ENCODE results near the gene LHX5.

The LHX5 gene

DNA sequence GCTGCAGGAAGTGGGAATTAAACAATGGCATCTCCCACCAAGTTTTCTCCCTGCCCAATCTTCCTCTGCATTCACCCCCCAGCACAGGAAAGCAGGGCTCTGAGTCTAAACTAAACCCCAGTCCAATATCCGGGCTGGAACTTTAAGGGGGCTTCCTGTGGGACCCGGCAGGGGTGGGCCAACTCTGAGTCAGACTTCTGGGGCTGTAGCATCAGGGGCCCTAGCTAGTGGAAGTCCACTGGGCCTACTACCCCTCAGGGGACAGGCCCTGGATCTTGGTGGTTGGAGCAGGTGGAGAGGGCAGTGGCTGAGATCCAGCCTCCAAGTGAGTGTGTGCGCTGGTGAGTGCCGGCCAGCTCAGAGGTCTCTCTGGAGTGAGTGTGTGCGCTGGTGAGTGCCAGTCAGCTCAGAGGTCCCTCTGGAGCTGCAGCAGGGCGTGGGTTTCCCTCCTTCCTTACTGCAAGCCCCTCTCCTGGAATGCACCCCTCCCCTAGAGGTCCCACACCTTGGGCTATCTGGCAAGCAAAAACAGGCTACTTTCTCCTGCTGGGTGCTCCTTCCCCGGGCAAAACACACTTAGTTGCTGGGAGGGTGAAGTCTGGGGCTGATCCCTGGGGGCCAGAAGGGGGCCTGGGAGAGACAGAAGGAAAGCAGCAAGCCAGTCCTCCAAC, 5.6 kb upstream of the LHX5 start:
- no peak for DNase-seq

DNA sequence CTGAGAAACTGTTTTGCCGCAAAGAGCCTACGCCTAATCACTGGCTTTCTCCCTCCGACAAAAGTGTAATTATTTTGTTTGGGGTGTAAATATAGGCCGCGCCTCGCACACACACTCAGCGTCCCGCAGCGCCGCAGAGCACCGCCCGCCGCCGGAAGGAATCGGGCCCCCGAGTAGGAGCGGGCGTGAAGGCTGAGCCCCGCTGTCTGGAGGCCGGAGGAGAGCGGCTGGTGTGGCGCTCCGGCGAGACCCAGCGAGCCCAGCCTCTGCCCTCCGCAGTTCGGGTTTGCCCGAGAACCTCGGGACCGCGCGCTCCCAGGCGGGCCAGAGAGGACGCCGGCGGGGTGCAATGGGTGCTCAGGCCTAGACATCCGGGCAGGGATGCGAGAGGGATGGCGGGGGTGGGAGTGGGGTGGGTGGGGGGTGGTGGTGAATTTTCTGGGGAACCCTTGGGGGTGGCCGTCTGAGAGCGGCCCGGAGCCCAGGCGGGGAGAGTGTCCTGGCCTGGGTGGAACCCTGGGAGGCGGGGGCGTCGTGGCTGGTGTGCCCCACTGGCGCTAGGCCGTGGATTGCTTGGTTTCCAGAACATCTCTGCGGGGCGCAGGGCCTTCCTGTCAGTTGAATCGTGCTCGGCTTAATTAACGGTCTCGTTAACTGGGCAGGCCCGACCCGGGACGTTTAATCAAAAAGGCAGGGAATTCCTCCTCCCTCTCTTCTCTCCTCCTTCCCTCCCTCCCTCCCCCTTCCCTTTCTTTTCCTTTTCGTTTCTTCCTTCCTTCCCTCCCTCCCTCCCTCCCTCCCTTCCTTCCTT, 4.7 kb upstream of the LHX5 start:
- DNase-seq = no peak

DNA sequence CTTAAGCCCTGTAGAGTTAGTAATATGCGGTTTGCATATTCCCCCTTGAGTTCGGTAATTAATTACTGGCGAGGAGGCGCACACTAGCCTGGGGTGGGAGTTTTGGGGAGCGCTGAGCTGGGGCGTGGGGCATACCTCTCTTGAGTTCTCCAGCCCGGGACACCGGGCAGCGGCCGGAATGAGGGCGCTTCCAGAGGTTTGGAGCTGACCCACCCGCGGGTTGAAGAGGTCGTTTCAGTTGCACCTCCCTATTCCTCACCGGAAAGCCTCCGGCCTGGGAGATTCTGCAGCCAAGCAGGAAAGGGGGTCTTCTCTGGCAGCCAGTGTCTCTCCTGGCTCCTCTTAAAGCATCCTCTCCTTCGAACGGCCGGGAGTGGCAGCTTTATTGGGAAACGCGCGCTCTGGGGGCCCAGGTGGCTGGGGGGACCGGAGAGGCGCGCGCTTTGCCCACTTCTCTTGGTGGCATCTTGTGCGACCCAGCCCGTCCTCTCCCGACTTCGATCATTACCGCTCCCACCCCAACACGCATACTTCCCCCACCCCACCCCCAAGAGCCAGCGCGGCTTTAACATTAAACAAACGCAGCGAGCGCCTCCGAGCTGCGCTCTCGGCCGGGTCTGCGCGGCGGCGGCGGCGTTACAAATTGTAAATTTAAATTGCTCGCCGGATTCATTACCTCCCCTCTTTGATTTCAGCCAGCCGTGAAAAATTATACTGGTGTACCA, 3.9 kb upstream of the LHX5 start:
- no peak for DNase-seq

DNA sequence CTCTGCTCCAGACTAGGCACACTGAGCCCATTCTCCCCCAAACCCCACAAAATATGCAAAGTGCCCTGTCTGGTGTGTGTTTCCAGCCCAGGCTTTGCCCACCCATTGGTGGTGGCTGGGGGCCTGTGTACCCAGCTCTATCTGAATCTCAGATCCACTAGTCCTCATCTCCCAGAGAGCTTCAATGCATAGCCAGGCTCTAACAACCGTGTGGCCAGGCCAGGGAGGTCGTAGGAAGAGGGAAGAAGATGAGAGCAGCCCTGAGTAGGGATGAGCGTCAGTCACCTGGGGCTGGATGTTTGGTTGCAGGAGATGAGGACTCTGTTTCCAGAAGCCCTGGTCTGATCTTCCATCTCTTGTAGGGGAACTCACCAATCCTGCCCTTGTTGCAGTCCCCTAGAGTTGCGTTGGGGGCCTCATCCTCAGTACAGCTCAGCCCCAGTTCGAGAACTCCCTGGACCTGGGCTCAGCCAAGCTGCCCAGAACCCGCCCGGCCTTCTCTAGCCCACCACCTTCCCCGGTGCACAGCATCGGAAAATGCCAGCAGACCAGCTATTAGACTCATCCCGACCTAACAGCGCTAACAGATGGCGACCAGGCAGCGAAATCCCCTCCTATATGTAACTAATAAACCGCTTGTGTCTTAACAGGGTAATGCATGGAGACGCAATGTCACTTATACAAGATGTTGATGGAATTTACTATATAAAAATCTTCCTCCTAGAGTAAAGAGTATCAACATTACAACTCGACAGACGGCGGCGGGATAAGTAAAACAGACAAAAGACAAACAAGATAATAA, 3.2 kb upstream of the LHX5 start:
- DNase-seq = no peak

DNA sequence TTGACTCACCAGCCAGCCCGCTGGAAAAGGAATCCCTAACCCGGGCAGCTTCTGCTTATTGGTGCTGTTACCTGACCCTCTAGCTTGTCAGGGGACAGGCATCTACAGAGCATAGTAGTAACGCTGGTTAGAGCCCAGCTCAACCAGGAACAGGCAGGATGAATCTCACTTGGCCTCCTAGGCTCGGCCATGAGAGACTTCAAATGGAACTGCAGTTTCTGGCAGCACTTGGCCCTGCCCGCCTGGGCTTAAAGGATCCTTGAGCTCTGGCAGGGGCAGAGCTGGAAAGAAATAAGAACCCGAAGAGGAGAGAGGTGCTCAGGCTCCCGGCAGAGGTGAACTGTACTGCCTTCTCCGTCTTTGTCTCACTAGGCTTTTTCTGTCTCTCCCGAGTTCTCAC, 2.3 kb upstream of the LHX5 start:
- DNase-seq = no peak

DNA sequence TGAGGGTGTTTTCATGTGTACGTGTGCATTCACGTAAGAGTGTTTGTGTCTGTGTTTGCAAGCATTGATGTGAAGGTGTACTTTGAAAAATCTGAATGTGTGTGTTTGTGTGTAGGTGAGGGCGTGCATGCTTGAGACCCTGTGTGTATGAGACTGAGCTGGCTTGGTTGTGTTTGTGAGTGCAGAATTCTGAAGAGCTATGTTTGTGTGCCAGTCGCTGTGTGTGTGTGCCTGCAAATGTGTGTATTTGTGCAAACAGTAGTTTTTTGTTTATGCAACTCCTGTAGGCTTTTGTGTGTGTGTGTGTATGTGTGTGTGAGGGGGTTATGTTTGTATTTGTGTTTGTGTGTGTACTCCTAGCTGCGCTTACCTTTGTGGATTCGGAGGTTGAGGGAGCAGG, 1.7 kb upstream of the LHX5 start:
- no peak for DNase-seq

DNA sequence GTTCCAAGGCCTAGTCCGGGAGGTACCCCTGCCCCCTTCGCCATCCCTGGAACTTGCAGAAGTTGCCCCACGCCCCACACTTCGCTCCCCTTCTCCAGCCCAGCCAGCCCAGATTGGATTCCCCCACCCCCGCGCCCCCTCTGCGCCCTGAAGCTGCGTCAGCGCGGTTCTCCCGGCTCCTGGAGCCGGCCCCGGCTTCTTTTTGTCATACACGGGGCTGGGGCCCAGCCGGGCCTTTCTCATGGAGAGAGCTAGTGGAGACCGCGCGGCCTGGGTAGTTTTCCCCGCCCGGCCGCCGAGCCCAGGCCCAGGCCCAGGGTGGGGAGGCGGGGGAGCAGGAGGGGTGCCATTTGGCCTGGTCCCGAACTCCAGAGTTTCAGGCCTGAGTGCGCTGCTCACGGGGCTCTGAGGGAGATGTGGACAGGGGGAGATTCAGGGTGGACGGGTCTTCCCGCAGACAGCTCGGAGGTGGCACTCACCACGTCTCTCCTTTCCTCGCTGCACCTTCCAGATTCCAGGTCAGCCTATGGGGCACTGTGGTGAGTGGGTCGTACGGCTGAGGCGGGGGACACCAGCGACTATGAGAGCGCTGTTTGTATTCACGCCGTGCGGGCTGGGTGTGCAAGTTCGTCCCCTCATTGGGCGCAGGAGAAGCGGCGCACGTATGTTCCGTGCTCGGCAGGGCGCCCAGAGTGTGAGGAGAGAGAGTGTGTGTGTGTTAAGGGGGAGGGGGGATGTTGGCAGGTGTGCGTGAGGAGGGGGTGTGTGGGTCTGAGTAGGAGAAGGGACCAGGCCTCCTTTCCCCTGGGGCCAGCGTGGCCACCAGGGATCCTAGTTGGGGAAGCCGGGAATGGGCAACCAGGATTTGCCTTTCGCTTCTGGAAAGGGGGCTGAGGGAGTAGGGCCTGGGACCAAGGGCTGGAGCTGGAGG, 785 bp upstream of the LHX5 start:
- no peak for DNase-seq

DNA sequence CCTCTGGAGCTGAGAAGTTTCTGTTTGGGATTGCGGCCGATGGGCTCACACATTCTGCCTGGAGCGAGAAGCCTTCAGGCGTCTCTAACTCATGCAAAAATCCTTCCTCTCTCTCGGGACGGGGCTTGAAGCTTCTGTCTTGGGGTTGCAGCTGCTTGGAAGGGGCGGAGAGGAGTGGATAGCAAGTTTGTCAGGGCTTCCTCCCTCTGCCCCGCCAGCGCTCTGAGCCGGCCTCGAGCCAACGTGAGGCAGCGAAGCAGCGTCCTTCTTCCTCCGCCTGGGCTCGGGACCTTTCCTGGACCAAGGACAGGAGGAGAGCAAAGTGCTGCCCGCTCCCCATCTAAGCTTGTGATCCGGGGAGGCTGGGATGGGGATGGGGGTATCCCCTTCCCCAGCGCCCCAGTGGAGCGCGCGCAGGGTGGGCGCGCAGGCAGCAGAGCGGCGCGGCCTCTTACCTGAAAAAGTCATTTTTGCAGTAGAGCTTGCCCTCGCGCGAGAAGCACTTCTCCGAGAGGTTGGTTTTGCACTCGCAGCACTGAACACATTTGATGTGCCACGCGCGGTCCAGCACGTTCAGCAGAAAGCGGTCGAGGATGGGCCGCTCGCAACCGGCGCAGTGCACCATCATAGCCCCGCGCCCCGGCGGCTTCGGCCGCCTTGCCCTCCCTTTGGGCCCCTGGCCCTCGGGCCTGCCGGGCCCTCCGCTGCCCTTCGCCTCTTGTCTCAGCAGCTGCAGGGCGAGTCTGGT, 626 bp downstream of the LHX5 start:
- no peak for DNase-seq

DNA sequence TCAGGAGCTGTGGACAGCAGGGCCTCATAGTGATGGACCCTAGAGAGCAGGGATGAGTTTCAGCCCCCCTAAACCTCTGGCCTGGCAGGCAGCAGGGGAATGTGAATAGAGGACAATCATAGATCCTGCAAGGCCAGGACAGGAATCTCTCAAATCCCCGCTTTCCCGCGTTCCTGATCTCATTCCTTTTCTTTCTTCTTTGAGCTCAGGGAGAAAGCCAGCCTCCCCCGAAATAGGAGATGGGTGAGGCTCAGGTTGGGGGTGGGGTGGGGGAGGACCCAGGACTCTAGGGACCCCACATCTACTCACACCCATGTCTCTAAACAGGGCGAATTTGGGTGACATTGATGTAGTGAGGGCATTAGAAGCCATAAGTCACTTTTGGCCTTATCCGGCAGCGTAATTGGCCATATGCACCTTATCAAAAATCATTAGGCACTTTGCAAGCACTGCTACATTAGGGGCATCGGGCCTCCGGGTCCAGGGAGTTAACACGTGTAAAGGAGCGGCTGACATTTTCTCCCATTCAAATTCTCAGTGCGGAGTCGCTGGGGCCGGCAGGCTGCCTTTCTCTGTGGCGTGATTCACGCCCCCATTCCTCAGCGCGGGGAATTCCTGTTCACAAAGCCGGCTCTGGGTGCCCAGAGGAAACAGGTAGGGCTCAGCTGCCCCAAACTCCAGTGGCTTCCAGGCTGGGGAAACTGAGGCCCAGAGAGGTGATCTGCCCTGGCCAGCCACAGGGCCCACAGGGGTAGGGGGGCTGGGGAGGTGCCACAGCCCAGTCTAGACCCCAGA, 1.5 kb downstream of the LHX5 start:
- no peak for DNase-seq

DNA sequence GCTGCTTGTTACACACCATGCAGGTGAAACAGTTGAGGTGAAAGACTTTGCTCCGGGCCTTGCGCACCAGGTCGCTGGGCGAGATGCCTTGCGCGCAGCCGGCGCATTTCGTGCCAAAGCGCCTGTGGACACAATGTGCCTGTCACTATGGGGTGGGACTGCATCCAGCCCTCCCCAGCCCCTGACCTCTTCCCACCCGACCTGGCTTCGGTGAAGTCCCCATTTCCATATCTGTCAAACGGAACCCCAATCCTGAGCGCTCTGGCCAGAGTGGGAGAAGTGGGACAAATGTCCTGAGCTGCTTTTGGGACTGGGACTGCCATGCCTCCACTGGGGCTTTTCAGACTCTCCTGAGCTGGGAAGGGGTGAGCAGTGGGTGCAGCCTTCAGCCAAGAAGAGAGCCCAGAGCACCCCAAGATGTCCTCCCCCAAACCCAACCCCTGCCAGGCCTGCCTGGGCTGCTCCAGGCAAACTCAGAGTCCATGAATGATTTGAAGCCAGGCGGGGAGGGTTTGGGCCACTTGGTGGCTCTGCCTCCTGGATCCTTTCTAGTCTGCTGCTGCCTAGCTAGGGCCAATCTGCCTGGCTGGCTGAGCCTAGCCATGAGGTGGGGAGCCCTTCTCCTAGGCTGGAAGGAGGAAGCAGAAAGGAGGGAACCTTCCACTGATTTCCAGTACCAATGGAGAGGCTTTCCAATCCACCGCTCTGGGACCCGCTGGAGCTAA, 2.3 kb downstream of the LHX5 start:
- no peak for DNase-seq

DNA sequence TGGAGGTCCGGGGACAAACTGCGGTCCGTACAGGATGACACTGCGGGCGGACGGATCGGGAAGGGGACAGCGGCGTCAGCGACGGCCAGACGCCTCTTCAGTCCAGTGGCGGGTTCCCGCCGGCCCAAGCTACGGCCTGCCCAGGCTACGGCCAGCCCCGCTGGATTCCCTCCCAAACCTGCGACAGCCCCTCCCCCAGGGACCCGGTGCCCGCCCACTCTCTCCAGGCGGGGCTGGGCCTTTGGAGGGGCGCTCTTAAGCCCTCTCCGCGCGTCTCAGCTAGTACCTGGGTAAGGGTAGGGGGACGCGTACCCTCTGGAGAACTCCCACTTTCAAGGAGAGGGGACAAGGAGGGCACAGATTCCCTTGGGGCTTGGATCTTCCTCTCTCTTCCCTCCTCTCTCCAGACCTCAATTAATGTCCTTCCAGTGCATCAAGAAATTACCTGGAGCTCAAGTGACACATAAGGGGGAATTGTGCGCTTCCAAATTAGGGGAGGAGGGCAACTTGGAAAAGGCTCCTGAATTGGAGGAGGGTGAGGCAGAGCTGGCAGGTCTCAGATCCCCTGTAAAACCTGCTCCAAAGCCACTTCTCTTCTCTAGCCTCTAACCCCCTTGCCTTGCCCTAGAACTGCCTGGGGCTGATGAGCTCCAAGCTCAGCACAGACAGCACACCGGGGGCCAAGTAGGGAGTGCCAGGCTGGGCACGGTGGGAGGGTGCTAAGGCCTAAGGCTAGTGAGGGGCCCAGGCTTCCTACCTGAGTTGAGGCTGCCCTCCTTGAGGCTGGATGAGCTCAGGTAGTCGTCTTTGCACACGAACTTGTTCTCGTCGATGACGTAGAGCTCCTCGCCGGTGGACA, 3.1 kb downstream of the LHX5 start:
- DNase-seq = no peak

DNA sequence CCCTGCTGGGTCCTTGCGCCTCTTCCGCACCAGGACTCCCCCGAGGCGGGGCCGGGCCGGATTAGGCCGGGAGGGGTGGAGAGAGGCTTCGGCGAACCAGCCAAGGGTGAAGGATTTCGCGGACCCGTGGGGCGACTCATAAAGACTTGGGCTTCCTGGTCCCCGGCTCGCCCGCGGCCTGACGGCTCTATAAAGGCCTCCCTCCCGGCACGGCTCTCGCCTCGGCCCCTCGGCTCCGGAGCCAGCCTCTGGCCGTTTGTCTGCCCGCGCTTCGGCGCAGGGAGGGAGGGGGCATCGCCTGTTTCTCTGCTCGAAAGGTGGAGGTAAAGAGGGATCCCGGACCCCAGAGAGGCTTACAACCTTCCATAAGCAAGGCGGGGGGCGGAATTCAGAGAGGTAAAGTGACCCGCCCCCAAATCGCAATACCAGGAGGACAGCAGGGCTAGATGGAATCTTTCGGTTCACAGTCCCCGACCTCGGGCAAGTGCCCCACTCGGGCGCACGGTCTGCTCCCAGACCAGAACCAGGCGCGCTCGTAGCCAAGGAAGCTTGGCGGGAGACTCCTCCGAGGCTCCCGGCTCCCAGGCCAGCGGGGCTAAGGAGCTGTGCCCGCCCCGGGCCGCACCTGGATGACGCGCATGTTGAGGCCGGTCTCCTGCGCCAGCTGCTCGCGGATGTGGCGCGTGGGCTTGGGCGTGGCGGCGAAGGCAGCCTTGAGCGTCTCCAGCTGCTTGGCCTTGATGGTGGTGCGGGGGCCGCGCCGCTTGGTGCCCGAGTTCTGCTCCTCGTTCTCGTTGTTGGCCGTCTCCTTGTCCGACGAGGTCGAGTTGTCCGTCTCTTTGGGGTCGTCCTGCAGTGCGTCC, 3.9 kb downstream of the LHX5 start:
- no peak for DNase-seq

DNA sequence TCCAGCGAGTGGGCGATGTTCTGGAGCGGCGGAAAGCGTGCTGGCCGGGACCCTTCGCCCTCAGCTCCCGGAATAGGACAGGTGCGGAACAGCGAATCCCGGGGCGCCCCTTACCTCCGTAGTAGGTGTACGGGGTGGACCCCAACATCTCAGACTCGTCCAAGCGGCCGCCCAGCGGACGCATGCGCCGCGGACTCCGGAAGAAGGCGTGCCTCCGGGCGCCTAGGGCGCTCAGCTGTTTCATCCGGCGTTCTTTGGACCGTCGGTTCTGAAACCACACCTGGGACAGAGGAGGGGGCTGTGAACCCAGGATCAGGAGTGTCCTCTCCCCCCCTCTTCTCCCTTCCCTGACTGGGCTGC, 4.5 kb downstream of the LHX5 start:
- DNase-seq = no peak

DNA sequence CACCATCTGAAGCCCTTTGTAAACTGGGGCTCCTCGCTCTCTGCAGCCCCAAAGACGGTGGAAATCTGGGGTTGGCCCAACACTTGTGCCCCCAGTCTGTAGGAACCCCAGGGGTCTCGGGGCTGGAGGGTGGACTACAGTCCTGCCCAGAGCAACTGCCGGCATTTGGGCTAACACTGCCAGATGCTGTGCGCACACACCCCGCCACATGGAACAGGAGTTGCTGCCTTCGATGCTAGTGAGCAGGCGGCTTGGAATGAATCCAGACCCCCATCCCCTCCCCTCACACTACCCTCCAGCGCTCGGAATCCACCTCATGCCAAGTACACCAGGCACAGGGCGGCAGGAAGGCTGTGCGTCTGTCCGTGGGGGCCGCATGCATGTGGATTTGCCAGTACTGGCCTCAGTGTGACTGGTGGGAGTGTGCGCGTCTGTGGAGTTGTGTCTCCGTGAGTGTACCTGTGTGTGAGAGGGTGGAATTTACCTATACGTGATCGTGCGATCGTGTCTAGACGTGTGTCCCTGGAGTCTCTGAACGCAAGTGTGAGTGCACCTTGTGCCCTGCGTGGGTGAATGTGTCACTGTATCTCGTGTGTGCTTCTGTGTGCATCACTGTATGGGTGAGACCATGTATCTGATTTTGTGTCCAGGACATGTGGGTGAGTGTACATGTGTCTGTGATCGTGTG, 5.1 kb downstream of the LHX5 start:
- no peak for DNase-seq

DNA sequence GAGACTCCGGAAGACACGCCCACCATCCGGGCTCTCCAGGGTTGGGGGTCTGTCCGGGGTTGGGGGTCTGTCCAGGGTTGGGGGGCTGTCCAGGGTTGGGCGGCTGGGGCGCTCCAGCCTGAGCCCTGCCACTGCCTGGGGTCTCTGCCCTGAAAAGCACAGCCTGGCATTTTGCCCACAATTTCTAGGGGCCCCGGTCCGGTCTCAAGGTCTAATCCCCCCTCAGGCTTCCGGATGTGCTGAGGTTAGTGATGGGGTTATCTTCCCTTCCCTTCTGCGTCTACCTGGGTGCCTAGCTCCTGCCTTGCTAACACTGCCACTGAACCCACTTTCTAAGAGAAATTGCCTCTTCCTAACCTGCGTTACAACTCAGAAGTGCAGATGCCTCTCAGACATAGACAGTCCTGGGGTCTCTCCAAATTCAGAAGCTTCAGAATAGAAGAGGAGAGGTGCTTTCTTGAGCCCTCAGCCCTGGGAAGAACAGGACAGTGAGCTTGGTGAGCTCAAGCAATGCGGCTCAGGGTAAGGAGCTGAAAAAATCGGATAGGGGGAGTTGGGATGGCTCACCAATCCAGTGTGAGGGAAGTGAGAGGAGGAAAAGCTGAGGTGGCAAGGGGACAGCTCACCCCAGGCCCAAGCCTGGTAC, 5.7 kb downstream of the LHX5 start:
- DNase-seq = no peak

DNA sequence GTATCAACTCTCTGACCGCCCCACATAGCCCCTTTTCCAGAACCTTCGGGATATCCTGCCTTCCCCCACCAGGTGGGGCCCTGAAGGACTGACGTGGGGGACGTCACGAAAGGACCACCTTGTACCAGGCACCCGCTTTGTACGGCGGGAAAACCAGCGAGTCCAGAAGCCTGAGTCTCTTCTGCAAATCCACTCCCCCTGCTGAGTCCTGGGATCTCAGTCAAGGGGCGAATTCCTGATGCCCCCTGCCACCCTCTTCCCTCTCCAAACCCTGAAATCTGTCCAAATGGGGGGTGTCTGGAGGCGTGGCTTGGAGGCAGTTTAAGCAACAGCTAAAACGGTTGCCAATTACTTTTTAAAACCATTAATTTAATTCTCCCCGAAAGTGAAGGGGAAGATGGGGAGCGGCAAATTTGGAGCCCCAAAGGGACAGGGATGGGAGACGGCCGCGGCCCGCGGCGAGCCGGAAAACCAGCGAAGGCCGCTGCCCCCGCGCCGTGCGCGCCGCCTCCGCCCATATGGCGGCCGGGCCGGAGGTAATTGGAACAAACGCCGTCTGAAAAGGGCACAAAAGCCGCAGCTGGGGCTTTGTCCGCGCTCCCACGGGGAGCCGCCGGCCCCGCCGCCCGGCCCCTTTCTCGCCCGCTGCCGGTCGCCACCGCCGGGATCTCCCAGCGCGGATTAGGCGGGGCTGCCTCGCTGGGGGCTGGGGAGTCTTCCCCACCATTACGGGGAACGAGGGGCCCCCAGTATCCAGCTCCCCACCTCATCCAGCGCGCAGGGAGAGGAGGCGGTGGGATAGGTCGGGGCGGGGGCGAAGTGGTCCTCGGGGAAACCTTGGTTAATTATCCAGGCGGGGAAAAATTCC, 6.6 kb downstream of the LHX5 start:
- DNase-seq = no peak

Measured in NCI-H2081 treated with DMSO at 0.1 percent for 48 hours (cell line).